Pons (tissue), 1 donor: ENCODE data around the gene HOPX.
"Not testable (repeated sequence)": the region's sequence is repeated elsewhere in the genome, so short reads cannot be mapped to it uniquely, and the experiment has no call there.

Experiments
- DNase-seq: peaks from one replicate; pipeline ENCODE4 v3.0.0-alpha.2; 2016; ENCODE audit warnings: low spot score

HOPX gene

GRCh38 chr4:56626963-56627362 lies 54.1 kb downstream of the HOPX start:
- DNase-seq = no peak

- DNase-seq = no peak
Observed at GRCh38 chr4:56626420-56626819, 54.7 kb downstream of the HOPX start.

GRCh38 chr4:56622176-56622575 lies 58.9 kb downstream of the HOPX start:
- DNase-seq = no peak

GRCh38 chr4:56619816-56620215 lies 61.3 kb downstream of the HOPX start:
- DNase-seq = no peak

GRCh38 chr4:56619160-56619559 lies 61.9 kb downstream of the HOPX start:
- peak; percentile 3 for DNase-seq

- no peak for DNase-seq
Observed at GRCh38 chr4:56618734-56619133, 62.4 kb downstream of the HOPX start.

GRCh38 chr4:56613101-56613862 lies 67.8 kb downstream of the HOPX start:
- no peak for DNase-seq

GRCh38 chr4:56612282-56612681 lies 68.8 kb downstream of the HOPX start:
- no peak for DNase-seq

- DNase-seq = no peak
Observed at GRCh38 chr4:56611501-56611900, 69.6 kb downstream of the HOPX start.

GRCh38 chr4:56610170-56610569 lies 70.9 kb downstream of the HOPX start:
- DNase-seq = not testable (repeated sequence)

GRCh38 chr4:56607926-56608325 lies 73.2 kb downstream of the HOPX start:
- no peak for DNase-seq

GRCh38 chr4:56606385-56606784 lies 74.7 kb downstream of the HOPX start:
- no peak for DNase-seq

GRCh38 chr4:56605464-56605863 lies 75.6 kb downstream of the HOPX start:
- DNase-seq = not testable (repeated sequence)

- no peak for DNase-seq
Observed at GRCh38 chr4:56603297-56603696, 77.8 kb downstream of the HOPX start.
